Neutrophil (primary cell): ENCODE results near the gene GATAD2B.

ENCODE experiments used
- H3K27ac ChIP-seq: fragments of 200-600 bp; sonication (generic); 2 replicates; pipeline ENCODE4 v1.5.1; 2016; ENCODE audit warnings: mild to moderate bottlenecking, moderate library complexity
- H3K27me3 ChIP-seq: fragments of 200-600 bp; sonication (generic); 2 replicates; pipeline ENCODE4 v1.6.0; 2016; ENCODE audit warnings: mild to moderate bottlenecking
- H3K36me3 ChIP-seq: fragments of 200-600 bp; sonication (generic); 2 replicates; pipeline ENCODE4 v1.5.1; 2017
- H3K4me1 ChIP-seq, 2 experiments: fragments of 200-600 bp in 1 of 2; sonication (generic) in 1 of 2; 1 replicate in 1 of 2; 2 replicates in 1 of 2; pipeline versions ENCODE4 v1.5.1 to v1.6.1; 2013 to 2016; ENCODE audit warnings: low read depth in 1 of 2, low read length in 1 of 2, mild to moderate bottlenecking in 1 of 2, moderate library complexity in 1 of 2; ENCODE audit not compliant: control insufficient read depth in 1 of 2, insufficient read depth in 1 of 2
- H3K4me3 ChIP-seq, 2 experiments: fragments of 200-600 bp in 1 of 2; sonication (generic) in 1 of 2; 1 replicate in 1 of 2; 2 replicates in 1 of 2; pipeline ENCODE4 v1.5.1; 2013 to 2016; ENCODE audit warnings: low read depth in 1 of 2, low read length in 1 of 2, mild to moderate bottlenecking in 1 of 2, moderate library complexity in 1 of 2
- H3K9me3 ChIP-seq: fragments of 200-600 bp; sonication (generic); 2 replicates; pipeline ENCODE4 v1.5.1; 2016
- TF ChIP-seq, protein P1 (sequence below): fragments of 200-600 bp; sonication (generic); IDR thresholded peaks from 2 replicates; pipeline ENCODE4 v1.5.1; 2016; ENCODE audit warnings: antibody characterized with exemption

GATAD2B gene

GRCh38 chr1:153794624-153795329 lies 128.0 kb downstream of the GATAD2B start:
- H3K27me3 ChIP-seq, result no peaks in the 10 kb centered on the region
- H3K4me1 ChIP-seq, result peaks cover 35 to 36% of the 10 kb centered on the region in 2 experiments
- H3K27ac ChIP-seq, result no peak overlapping the region
- peaks cover 2% of the 10 kb centered on the region for H3K36me3 ChIP-seq
- no peak overlapping the region for H3K4me3 ChIP-seq
- TF ChIP-seq, protein P1, sequence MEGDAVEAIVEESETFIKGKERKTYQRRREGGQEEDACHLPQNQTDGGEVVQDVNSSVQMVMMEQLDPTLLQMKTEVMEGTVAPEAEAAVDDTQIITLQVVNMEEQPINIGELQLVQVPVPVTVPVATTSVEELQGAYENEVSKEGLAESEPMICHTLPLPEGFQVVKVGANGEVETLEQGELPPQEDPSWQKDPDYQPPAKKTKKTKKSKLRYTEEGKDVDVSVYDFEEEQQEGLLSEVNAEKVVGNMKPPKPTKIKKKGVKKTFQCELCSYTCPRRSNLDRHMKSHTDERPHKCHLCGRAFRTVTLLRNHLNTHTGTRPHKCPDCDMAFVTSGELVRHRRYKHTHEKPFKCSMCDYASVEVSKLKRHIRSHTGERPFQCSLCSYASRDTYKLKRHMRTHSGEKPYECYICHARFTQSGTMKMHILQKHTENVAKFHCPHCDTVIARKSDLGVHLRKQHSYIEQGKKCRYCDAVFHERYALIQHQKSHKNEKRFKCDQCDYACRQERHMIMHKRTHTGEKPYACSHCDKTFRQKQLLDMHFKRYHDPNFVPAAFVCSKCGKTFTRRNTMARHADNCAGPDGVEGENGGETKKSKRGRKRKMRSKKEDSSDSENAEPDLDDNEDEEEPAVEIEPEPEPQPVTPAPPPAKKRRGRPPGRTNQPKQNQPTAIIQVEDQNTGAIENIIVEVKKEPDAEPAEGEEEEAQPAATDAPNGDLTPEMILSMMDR, result no peak
- no peaks in the 10 kb centered on the region for H3K9me3 ChIP-seq

- H3K4me3 ChIP-seq, result no peak overlapping the region
- H3K4me1 ChIP-seq, result peaks cover 42 to 43% of the 10 kb centered on the region in 2 experiments
These were observed 128.7 kb downstream of the GATAD2B start for GRCh38 chr1:153793973-153794615.

GRCh38 chr1:153793261-153793972 lies 129.4 kb downstream of the GATAD2B start:
- H3K27ac ChIP-seq, result no peak overlapping the region
- H3K4me3 ChIP-seq, result no peak overlapping the region
- peaks cover 45 to 46% of the 10 kb centered on the region in 2 experiments for H3K4me1 ChIP-seq
- H3K36me3 ChIP-seq, result no peaks in the 10 kb centered on the region
- H3K9me3 ChIP-seq, result no peaks in the 10 kb centered on the region
- TF ChIP-seq, protein P1, result no peak
- no peaks in the 10 kb centered on the region for H3K27me3 ChIP-seq

More at GRCh38 chr1:153793973-153794615, 128.7 kb downstream of the GATAD2B start:
- H3K36me3 ChIP-seq, result no peaks in the 10 kb centered on the region
- H3K9me3 ChIP-seq, result no peaks in the 10 kb centered on the region
- H3K27me3 ChIP-seq, result no peaks in the 10 kb centered on the region
- TF ChIP-seq, protein P1, result no peak
- no peak overlapping the region for H3K27ac ChIP-seq

DNA sequence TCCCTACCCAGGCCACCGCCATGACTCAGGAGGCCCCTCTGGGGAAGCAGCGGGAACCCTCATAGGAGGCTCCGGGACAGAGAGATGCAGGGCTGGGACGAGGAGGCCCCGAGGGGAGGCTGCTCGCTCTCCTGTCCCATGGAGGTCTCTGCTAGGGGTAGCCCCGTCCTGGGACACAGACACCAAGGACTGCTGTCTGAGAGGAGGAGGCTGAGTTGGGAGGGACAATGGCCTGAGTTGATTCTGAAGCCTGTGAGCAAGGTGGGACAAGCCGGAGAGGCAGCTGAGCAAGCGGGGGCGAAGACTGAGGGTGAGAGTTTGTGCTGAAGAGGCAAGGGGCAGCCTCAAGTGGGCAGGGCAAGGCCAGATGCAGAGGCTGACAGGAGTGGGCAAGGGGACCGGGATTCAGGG lies 130.1 kb downstream of the GATAD2B start:
- TF ChIP-seq, protein P1, result no peak
- H3K4me1 ChIP-seq, result peaks cover 45 to 46% of the 10 kb centered on the region in 2 experiments
- H3K36me3 ChIP-seq, result no peaks in the 10 kb centered on the region
- no peaks in the 10 kb centered on the region for H3K27me3 ChIP-seq
- H3K4me3 ChIP-seq, result no peak overlapping the region
- H3K9me3 ChIP-seq, result no peaks in the 10 kb centered on the region
- H3K27ac ChIP-seq, result no peak overlapping the region

DNA sequence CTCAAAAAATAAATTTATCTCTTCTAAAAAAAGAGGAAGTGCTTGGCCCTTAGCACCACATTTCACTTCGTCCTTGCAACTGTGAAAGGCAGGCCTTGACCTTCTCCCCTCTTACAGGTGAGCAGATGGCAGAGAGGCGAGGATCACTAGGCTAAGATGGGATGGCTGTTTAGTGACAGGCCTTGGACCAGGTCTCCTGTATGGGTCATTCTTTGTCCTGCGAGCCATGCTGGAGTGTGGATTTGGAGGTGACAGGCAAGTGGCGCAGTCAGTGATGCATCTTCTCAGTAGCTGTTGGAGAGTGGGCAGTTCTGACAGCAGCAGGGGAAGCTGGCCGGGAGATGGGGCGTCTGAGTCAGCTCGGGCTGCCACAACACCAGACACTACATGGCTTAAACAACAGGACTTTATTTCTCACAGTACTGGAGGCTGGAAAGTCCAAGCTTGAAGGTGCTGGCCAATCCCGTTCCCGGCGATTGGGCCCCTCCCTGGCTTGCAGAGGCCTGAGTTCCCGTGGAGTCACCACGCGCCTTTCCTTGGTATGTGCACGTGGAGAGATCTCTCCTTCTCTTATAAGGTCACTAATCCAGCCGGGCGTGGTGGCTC lies 131.0 kb downstream of the GATAD2B start:
- peak overlapping the region; percentile 57 to 61 for H3K4me3 ChIP-seq
- TF ChIP-seq, protein P1, result no peak
- H3K36me3 ChIP-seq, result no peaks in the 10 kb centered on the region
- H3K27me3 ChIP-seq, result no peaks in the 10 kb centered on the region
- peak overlapping the region; percentile 91 for H3K27ac ChIP-seq
- H3K4me1 ChIP-seq, result peaks cover 40 to 41% of the 10 kb centered on the region in 2 experiments
- H3K9me3 ChIP-seq, result no peaks in the 10 kb centered on the region
